Fibroblast of villous mesenchyme (primary cell): Measurements from ENCODE around the gene NCK2. TPM values are rescaled to one million over a fixed set of nuclear protein-coding genes. Genes with fewer than 3 reads are reported as not detected.

ENCODE experiments used
- DNase-seq: peaks from one replicate; pipeline ENCODE4 v3.0.0-alpha.2; 2010; ENCODE audit warnings: low read depth
- H3K4me3 ChIP-seq: 2 replicates; pipeline ENCODE4 v1.5.1; 2011; ENCODE audit warnings: low read depth, mild to moderate bottlenecking, low read length
- total RNA-seq: library from RNA; depleted of rRNA; stranded (reverse); fragments of >200 nt; gene quantifications from 2 replicates; pipeline ENCODE4 v1.2.3, GENCODE V29; 2012
- TF ChIP-seq, protein P1 (sequence below): IDR thresholded peaks from 2 replicates; pipeline ENCODE4 v1.5.1; 2012; ENCODE audit warnings: low read depth, mild to moderate bottlenecking, low read length; ENCODE audit not compliant: insufficient read depth

NCK2 gene
- total RNA-seq, 1 donor, result 22.5 TPM

DNA sequence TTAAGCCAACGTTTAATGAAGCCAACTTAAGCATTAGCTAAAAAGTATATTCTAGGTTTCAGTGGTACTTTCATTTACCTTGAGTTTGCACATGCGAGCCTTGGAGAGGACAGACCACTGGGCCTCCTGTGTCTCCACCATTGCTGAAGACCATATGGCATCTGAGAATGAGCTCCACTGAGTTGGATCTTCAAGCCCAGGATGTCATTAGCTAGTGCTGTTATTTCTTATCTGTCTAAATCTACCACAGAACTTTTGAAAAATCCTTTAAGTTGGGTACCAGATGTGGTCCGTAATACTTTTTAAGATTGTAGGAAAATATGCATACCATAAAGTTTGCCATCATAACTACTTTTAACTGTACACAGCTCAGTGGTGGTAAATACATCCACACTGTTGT, 161.8 kb downstream of the NCK2 start:
- DNase-seq, result no peak
- H3K4me3 ChIP-seq, result no peak overlapping the region
- TF ChIP-seq, protein P1, sequence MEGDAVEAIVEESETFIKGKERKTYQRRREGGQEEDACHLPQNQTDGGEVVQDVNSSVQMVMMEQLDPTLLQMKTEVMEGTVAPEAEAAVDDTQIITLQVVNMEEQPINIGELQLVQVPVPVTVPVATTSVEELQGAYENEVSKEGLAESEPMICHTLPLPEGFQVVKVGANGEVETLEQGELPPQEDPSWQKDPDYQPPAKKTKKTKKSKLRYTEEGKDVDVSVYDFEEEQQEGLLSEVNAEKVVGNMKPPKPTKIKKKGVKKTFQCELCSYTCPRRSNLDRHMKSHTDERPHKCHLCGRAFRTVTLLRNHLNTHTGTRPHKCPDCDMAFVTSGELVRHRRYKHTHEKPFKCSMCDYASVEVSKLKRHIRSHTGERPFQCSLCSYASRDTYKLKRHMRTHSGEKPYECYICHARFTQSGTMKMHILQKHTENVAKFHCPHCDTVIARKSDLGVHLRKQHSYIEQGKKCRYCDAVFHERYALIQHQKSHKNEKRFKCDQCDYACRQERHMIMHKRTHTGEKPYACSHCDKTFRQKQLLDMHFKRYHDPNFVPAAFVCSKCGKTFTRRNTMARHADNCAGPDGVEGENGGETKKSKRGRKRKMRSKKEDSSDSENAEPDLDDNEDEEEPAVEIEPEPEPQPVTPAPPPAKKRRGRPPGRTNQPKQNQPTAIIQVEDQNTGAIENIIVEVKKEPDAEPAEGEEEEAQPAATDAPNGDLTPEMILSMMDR, result no peak

DNA sequence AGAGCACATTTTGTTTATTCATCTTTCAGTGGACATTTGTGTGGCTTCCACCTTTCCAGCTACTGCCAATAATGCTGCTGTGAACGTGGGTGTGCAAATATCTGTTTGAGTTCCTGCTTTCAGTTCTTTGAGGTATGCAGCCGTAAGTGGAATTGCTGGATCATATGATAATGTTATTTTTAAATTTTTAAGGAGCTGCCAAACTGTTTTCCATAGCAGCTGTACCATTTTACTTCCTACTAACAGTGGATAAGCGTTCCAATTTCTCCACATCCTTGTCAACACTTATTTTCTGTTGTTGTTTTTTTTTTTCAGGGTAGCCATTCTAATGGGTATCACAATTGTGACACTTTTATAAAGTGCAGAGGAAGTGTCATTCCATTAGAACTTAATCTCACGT, 162.5 kb downstream of the NCK2 start:
- no peak overlapping the region for H3K4me3 ChIP-seq
- TF ChIP-seq, protein P1, result no peak
- DNase-seq, result no peak

DNA sequence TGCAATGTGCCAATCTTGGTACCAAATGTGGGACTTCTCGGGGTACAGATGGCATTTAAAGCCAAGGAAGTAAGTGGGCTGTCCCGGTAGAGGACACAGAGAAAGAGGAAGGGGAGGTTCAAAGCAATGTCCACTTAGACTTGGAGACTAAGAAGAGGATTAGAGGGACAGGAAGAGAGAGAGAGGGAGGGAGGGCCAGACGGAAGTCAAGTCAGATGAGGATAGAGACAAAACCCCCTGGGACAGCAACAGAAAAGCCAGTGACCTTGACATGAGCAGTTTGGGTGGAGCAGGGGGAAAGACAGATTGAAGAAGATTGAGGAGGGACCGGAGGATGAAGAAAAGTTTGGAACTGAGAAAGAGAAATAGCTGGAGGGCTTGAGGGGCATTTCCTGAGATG, 164.5 kb downstream of the NCK2 start:
- no peak for DNase-seq
- H3K4me3 ChIP-seq, result no peak overlapping the region
- TF ChIP-seq, protein P1, result no peak

DNA sequence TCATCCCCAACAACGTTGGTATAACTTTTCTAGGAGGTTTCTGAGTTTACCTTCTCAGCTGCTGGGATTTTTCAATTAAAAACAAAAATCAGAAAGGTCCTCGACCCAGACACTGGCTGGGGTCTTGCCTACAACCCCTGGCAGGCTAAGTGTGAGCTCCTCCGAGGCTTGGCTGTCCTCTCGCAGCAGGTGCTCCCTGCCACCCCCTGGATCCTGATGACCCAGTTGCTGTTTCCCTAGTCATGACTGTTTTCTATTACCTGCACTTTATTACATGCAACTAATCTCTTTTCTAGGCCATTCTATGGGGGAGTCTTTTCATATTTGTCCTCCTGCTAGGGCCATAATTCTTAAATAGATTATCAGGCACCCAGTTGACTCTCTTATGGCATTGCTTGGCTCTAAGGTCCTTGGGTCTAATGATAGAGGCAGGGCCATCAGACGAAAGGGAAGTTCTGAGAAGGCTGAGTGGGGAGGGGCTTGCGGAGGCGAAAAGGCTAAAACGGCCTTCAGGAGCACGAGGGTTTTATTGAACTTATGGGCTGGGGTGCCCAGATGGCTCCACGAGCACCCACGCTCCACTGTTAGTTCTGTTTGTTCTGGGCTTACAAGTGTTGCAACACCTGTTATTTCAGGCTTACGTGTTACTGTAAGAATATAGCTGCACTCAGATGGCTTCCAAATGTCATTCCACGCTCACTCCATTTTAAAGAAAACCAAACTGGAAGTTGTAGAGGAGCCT, 166.0 kb downstream of the NCK2 start:
- TF ChIP-seq, protein P1, result no peak
- no peak for DNase-seq
- no peak overlapping the region for H3K4me3 ChIP-seq

DNA sequence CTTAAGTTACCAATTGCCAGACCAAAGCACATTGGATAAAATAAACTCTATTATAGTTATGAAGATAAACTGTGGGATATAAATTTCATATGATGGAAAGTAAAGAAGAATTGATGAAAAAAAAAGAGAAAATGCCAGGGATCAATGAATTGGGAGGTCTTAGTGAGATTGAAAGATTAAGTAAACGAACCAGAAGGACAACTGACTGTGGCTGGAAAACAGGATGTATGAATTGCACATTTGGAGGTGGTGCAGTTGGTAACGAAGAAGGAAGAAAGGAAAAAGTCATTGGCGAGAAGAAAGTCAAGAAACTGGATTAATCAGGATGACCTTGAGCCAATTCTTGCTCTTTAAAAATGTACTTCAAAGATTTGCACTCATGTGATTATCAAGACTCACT, 166.7 kb downstream of the NCK2 start:
- no peak for DNase-seq
- H3K4me3 ChIP-seq, result no peak overlapping the region
- TF ChIP-seq, protein P1, result no peak

DNA sequence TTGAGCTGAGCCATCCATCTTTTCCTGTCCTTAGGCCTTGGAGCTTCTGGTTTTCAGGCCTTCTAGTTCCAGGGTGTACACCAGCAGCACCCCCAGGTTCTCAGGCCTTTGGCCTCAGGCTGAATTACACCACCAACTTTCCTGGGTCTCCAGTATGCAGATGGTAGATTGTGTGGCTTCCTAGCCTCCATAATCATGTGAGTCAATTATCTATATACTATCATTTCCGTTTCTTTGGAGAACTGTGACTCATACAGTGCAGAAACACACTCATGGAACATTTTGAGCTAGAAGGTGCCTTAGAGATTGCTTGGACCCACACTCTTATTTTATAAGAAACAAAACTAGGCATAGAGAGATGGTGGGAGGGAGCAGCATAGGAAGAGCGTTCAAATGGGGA, 167.4 kb downstream of the NCK2 start:
- TF ChIP-seq, protein P1, result no peak
- H3K4me3 ChIP-seq, result no peak overlapping the region
- no peak for DNase-seq
